Gastrocnemius medialis (tissue), 4 donors: ENCODE results near the gene MYOZ2. TPM values are rescaled to one million over a fixed set of nuclear protein-coding genes. Genes with fewer than 3 reads are reported as not detected.

Experiments
- ATAC-seq, 2 donors: fragments of 150-250 bp; one replicate each; pipeline ENCODE4 v1.9.1; 2016
- DNase-seq, 2 donors: peaks; one replicate each; pipeline ENCODE4 v3.0.0-alpha.2; 2019
- H3K27ac ChIP-seq, 4 donors: fragments of 200-600 bp; sonication (generic); 1 replicate in 1 of 4; 2 replicates in 3 of 4; pipeline ENCODE4 v1.5.1; 2016 to 2018; ENCODE audit warnings: mild to moderate bottlenecking in 2 of 4, moderate library complexity in 1 of 4
- H3K27me3 ChIP-seq, 3 donors: fragments of 200-600 bp; sonication (generic) in 2 of 3; 1 replicate in 1 of 3; 2 replicates in 2 of 3; pipeline versions ENCODE4 v1.5.1 to v1.6.0; 2016 to 2019; ENCODE audit warnings: mild to moderate bottlenecking in 1 of 3, moderate library complexity in 1 of 3
- H3K36me3 ChIP-seq, 2 donors: fragments of 200-600 bp; sonication (generic) in 1 of 2; one replicate each; pipeline ENCODE4 v1.5.1; 2017 to 2018
- H3K4me1 ChIP-seq, 2 donors: fragments of 200-600 bp; sonication (generic) in 1 of 2; one replicate each; pipeline ENCODE4 v1.5.1; 2016 to 2017; ENCODE audit warnings: mild to moderate bottlenecking in 2 of 2
- H3K4me3 ChIP-seq, 4 donors: fragments of 200-600 bp; sonication (generic) in 3 of 4; 1 replicate in 1 of 4; 2 replicates in 3 of 4; pipeline ENCODE4 v1.5.1; 2016 to 2019; ENCODE audit warnings: mild to moderate bottlenecking in 2 of 4
- H3K9me3 ChIP-seq, 3 donors: fragments of 200-600 bp; sonication (generic) in 2 of 3; 1 replicate in 1 of 3; 2 replicates in 2 of 3; pipeline ENCODE4 v1.5.1; 2016 to 2019
- POLR2A ChIP-seq, 2 donors: fragments of 450-650 bp; IDR thresholded peaks; one replicate each; pipeline ENCODE4 v1.6.1; 2017; ENCODE audit warnings: antibody characterized with exemption in 2 of 2, mild to moderate bottlenecking in 2 of 2, moderate library complexity in 2 of 2
- in situ Hi-C, 4 donors: fragments of 200-750 bp; cut with MboI; loops; one replicate each; pipeline versions ENCODE4 v1.15.0 to v1.8.0; 2017; ENCODE audit warnings: low sequenced_read_pairs in 4 of 4
- intact Hi-C: fragments of 100-400 bp; cut with DNase I; formaldehyde crosslinking; loops from one replicate; pipeline ENCODE4 v1.15.1; 2023; ENCODE audit warnings: low total_unique reads
- total RNA-seq, 4 donors: library from RNA; depleted of rRNA; stranded (reverse); fragments of >200 nt; gene quantifications; one replicate each; pipeline versions ENCODE4 v1.1.0 to v1.2.3, GENCODE V29; 2016
- TF ChIP-seq, protein P1 (sequence below), 5 experiments: fragments of 450-650 bp in 3 of 5; fragments of 200-600 bp in 2 of 5; sonication (generic) in 2 of 5; IDR thresholded peaks in 4 of 5; conservative IDR thresholded peaks in 1 of 5; 1 replicate in 4 of 5; 2 replicates in 1 of 5; pipeline ENCODE4 v1.5.1; 2016 to 2019; ENCODE audit warnings: antibody characterized with exemption in 5 of 5, mild to moderate bottlenecking in 3 of 5, moderate library complexity in 3 of 5

The MYOZ2 gene
- total RNA-seq, 4 donors from 2014 or later = 30.6 to 290 (median 87.9) TPM

DNA sequence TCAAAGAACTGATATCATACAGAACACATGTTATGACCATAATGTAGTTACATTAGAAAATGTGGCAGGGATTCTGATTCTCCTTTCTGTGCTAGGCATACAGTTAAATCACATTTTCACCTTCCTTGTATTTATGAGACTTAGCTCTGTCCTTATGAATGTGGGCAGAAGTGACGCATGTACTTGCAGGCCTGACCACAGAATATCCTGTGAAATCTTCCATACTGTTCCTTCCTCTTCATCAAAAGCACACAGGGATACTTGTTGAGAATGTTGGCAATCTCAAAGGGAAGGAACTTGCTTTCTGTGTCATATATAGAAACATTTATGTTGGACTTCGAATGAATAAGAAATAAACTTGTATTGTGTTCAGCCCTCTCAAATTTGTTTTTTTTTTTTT is 17.2 kb upstream of the MYOZ2 start:
- Histone ChIP-seq H3K27me3 (no peaks in the 10 kb centered on the region), H3K9me3 (no peaks in the 10 kb centered on the region), H3K27ac (no peak overlapping the region), H3K4me3 (no peak overlapping the region), H3K4me1 (peaks cover 0 to 5% of the 10 kb centered on the region in 2 donors), H3K36me3 (no peaks in the 10 kb centered on the region)
- intact Hi-C loops = no loop called here
- TF ChIP-seq, protein P1, sequence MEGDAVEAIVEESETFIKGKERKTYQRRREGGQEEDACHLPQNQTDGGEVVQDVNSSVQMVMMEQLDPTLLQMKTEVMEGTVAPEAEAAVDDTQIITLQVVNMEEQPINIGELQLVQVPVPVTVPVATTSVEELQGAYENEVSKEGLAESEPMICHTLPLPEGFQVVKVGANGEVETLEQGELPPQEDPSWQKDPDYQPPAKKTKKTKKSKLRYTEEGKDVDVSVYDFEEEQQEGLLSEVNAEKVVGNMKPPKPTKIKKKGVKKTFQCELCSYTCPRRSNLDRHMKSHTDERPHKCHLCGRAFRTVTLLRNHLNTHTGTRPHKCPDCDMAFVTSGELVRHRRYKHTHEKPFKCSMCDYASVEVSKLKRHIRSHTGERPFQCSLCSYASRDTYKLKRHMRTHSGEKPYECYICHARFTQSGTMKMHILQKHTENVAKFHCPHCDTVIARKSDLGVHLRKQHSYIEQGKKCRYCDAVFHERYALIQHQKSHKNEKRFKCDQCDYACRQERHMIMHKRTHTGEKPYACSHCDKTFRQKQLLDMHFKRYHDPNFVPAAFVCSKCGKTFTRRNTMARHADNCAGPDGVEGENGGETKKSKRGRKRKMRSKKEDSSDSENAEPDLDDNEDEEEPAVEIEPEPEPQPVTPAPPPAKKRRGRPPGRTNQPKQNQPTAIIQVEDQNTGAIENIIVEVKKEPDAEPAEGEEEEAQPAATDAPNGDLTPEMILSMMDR (IDR thresholded peaks at IDR 0.05 in 4 of 5, conservative IDR thresholded peaks at IDR 0.05 in 1 of 5) = no peak
- TF ChIP-seq POLR2A (IDR thresholded peaks at IDR 0.05) = no peak
- ATAC-seq (no peak), DNase-seq (no peak)
- in situ Hi-C loops = no loop called here

GRCh38 chr4:119124352-119124751 is 11.3 kb upstream of the MYOZ2 start:
- in situ Hi-C loops = no loop called here
- H3K27ac ChIP-seq = no peak overlapping the region
- intact Hi-C loops = no loop called here
- no peaks in the 10 kb centered on the region for H3K36me3 ChIP-seq
- DNase-seq (no peak), ATAC-seq (no peak)
- H3K27me3 ChIP-seq = no peaks in the 10 kb centered on the region
- no peak overlapping the region for H3K4me3 ChIP-seq
- TF ChIP-seq POLR2A (IDR thresholded peaks at IDR 0.05) = no peak
- TF ChIP-seq, protein P1 (IDR thresholded peaks at IDR 0.05 in 4 of 5, conservative IDR thresholded peaks at IDR 0.05 in 1 of 5) = no peak
- H3K4me1 ChIP-seq = no peaks in the 10 kb centered on the region
- no peaks in the 10 kb centered on the region for H3K9me3 ChIP-seq

DNA sequence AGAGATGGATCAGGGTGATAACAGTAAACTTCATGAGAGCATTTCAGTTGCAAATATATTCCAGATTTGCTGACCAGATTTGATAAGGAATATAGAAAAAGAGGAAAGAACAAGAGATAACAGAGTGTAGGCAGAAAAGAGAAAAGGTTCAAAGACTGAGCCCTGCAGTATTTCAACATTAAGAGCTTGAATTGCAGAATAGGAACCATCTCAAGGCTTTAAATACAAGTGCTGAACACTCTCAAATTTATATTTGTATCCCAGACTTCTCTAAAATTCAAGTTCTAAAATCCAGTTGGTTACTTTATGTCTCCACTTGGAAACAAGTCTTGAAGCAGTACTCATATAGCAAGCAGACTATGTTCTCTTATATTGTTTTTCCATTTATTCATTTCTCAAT is 9.7 kb upstream of the MYOZ2 start:
- Histone ChIP-seq H3K27ac (no peak overlapping the region), H3K36me3 (no peaks in the 10 kb centered on the region), H3K4me3 (no peak overlapping the region), H3K9me3 (no peaks in the 10 kb centered on the region), H3K27me3 (no peaks in the 10 kb centered on the region), H3K4me1 (no peaks in the 10 kb centered on the region)
- intact Hi-C loops (no loop called here), in situ Hi-C loops (loop anchor here in 1 of 4 donors (25.0 kb wide), 1 partner anchor 139 kb away; no protein-coding TSS in a partner anchor)
- TF ChIP-seq, protein P1 (IDR thresholded peaks at IDR 0.05 in 4 of 5, conservative IDR thresholded peaks at IDR 0.05 in 1 of 5) = no peak
- TF ChIP-seq POLR2A (IDR thresholded peaks at IDR 0.05) = no peak
- ATAC-seq = no peak
- no peak for DNase-seq

DNA sequence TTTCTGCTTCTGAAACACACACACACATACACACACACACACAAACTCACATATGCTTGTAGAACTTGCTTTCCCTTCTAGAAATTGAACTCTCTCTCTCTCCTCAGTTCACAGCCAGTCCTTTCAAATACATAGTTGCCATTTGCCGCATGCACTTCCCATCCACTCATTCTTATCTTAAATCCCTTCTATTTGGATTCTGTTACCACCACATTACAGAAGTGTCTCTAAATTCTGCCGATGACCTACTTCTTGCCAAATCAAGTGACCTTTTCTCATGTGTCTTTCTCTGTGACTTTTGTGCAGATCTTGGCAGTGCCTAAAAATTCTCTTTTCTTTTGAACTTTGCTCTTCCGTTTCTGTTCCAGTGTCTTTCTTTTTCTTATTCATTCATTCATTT is 7.5 kb upstream of the MYOZ2 start:
- peaks cover 0 to 12% of the 10 kb centered on the region in 2 donors for H3K4me1 ChIP-seq
- in situ Hi-C loops (loop anchor here in 1 of 4 donors (25.0 kb wide), 1 partner anchor 141 kb away; no protein-coding TSS in a partner anchor), intact Hi-C loops (no loop called here)
- H3K27me3 ChIP-seq = no peaks in the 10 kb centered on the region
- ATAC-seq (no peak), DNase-seq (no peak)
- no peaks in the 10 kb centered on the region for H3K9me3 ChIP-seq
- H3K36me3 ChIP-seq = no peaks in the 10 kb centered on the region
- H3K27ac ChIP-seq = no peak overlapping the region
- H3K4me3 ChIP-seq = no peak overlapping the region
- TF ChIP-seq POLR2A (IDR thresholded peaks at IDR 0.05) = no peak
- TF ChIP-seq, protein P1 (IDR thresholded peaks at IDR 0.05 in 4 of 5, conservative IDR thresholded peaks at IDR 0.05 in 1 of 5) = no peak
